ENCODE measurements around the gene TCHHL1.

DNA sequence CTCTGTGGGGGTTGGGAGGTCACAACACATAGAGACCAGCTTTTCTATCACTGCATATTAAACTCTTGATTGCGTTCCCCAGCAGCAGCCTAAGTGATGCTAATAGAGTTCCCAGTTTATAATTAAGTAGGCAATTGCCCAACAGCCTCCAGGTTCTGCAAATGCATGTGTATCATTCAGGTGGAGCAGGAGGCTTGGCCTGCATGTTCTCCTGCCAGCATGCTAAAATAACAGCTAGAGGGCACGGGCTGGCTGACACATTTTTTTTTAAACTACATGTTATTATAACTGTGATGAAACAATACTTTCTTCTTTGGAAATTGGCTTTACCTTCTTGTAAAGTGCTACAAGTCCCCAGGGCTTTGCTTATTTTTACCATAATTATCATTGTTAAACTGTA, 16.0 kb upstream of the TCHHL1 start:
- TF ChIP-seq POLR2A (IDR thresholded peaks at IDR 0.05; ENCODE audit: low read depth, low read length) (no peak), TAF1 (IDR thresholded peaks at IDR 0.05; ENCODE audit: borderline replicate concordance, low read depth, low read length) (no peak)
